ENCODE results near the gene TMC1.

GRCh38 chr9:72875221-72875620 lies 353.8 kb downstream of the TMC1 start:
- TF ChIP-seq CTCF (IDR thresholded peaks at IDR 0.05 in 4 of 5, conservative IDR thresholded peaks at IDR 0.05 in 1 of 5) (no peak), POLR2A (IDR thresholded peaks at IDR 0.05) (no peak)
